B cell (primary cell): ENCODE data around the gene PPP3CA.

ENCODE experiments used
- CTCF ChIP-seq: fragments of 200-600 bp; IDR thresholded peaks from one replicate; pipeline ENCODE4 v1.8.0; 2022; ENCODE audit warnings: antibody characterized with exemption, mild to moderate bottlenecking
- EZH2 ChIP-seq: IDR thresholded peaks from 2 replicates; pipeline ENCODE4 v1.6.1; 2012; ENCODE audit warnings: borderline replicate concordance, low read depth, mild to moderate bottlenecking, moderate library complexity, low read length; ENCODE audit not compliant: insufficient read depth, poor library complexity, severe bottlenecking

- TF ChIP-seq EZH2 (no peak), CTCF (no peak)
Observed at GRCh38 chr4:101217353-101218031, 129.8 kb downstream of the PPP3CA start.
